ENCODE results near the gene ZMYND8. TPM values are rescaled to one million over a fixed set of nuclear protein-coding genes. Genes with fewer than 3 reads are reported as not detected.

Gene ZMYND8
- total RNA-seq, 1 donor from 2014 or later: 109 TPM

GRCh38 chr20:47217482-47218446 lies 138.7 kb downstream of the ZMYND8 start:
- Mint-ChIP-seq H3K27ac (ENCODE audit: unreplicated experiment) (peak overlapping the region; percentile 61), H3K9me3 (ENCODE audit: unreplicated experiment) (no peaks in the 10 kb centered on the region), H3K4me1 (ENCODE audit: unreplicated experiment) (no peaks in the 10 kb centered on the region), H3K4me3 (ENCODE audit: unreplicated experiment) (peak overlapping the region; percentile 74), H3K27me3 (ENCODE audit: unreplicated experiment) (peaks cover 6% of the 10 kb centered on the region), H3K36me3 (ENCODE audit: low read depth, unreplicated experiment) (peaks cover 49% of the 10 kb centered on the region)
- TF ChIP-seq, protein P1, sequence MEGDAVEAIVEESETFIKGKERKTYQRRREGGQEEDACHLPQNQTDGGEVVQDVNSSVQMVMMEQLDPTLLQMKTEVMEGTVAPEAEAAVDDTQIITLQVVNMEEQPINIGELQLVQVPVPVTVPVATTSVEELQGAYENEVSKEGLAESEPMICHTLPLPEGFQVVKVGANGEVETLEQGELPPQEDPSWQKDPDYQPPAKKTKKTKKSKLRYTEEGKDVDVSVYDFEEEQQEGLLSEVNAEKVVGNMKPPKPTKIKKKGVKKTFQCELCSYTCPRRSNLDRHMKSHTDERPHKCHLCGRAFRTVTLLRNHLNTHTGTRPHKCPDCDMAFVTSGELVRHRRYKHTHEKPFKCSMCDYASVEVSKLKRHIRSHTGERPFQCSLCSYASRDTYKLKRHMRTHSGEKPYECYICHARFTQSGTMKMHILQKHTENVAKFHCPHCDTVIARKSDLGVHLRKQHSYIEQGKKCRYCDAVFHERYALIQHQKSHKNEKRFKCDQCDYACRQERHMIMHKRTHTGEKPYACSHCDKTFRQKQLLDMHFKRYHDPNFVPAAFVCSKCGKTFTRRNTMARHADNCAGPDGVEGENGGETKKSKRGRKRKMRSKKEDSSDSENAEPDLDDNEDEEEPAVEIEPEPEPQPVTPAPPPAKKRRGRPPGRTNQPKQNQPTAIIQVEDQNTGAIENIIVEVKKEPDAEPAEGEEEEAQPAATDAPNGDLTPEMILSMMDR (IDR thresholded peaks at IDR 0.05; ENCODE audit: unreplicated experiment): no peak
- no peak for DNase-seq (ENCODE audit: low spot score)

DNA sequence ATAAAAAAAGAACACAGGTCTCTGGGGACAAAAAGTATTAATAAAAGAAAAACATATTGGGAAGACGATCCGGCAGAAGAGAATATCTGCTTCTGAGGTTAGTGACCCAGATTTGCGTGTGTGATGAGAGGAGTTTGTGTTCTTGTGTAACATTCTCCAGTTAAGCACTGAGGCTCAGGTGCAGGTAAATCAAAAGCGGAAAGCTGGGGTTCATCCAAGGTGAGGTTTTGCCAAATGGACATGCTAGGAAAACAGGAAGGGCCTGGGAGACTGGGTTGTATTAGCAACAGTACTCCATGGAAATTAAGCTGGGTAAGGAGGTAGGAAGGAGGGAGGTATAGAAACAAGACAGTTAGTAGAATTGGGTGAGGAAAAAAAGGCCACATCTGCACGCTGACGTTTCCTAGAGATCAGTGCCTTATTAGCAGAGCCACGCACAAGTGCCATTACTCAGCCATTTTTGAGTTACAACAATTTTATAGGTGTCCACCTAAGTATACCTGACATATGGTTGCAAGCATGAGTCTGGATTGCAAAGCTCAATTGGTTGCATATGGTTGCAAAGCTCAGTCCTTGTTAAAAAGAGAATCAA lies 139.6 kb downstream of the ZMYND8 start:
- H3K36me3 Mint-ChIP-seq (ENCODE audit: low read depth, unreplicated experiment): peaks cover 41% of the 10 kb centered on the region

DNA sequence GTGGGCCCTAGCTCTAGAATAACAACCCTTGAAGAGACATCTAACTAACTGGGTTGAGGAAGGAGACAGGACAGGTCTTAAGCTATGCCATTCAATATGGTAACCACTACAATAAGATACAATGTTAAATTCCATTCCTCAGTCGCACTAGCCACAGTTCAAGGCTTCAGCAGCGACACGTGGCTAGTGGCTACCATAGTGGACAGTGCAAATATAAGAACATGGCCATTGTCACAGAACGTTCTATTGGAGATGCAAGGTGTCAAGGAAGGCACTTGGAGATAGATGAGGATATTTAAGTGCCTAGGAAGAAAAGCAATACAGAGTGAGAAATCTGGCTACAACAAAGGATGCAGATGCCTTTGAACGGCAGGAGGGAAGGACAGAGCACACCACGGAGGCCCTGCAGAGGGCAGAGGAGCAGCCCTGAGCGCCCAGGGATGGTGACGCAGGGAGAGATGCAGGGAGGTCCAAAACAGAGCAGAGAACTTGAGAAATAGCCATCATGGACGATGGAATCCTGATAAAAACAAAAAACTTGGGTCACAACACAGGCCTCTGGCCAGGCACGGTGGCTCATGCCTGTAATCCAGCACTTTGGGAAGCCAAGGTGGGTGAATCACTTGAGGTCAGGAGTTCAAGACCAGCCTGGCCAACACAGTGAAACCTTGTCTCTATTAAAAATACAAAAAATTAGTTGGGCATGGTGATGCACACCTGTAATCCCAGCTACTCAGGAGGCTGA lies 140.7 kb downstream of the ZMYND8 start:
- Mint-ChIP-seq H3K27ac (ENCODE audit: unreplicated experiment) (peak overlapping the region; percentile 48), H3K36me3 (ENCODE audit: low read depth, unreplicated experiment) (peaks cover 39% of the 10 kb centered on the region), H3K4me3 (ENCODE audit: unreplicated experiment) (peak overlapping the region; percentile 53), H3K27me3 (ENCODE audit: unreplicated experiment) (peaks cover 6% of the 10 kb centered on the region), H3K4me1 (ENCODE audit: unreplicated experiment) (no peaks in the 10 kb centered on the region), H3K9me3 (ENCODE audit: unreplicated experiment) (no peaks in the 10 kb centered on the region)
- TF ChIP-seq, protein P1 (IDR thresholded peaks at IDR 0.05; ENCODE audit: unreplicated experiment): no peak
- DNase-seq (ENCODE audit: low spot score): no peak

More for the DNA sequence above, 139.6 kb downstream of the ZMYND8 start:
- H3K4me1 Mint-ChIP-seq (ENCODE audit: unreplicated experiment): no peaks in the 10 kb centered on the region
- TF ChIP-seq, protein P1 (IDR thresholded peaks at IDR 0.05; ENCODE audit: unreplicated experiment): no peak
- H3K9me3 Mint-ChIP-seq (ENCODE audit: unreplicated experiment): no peaks in the 10 kb centered on the region
- peaks cover 6% of the 10 kb centered on the region for H3K27me3 Mint-ChIP-seq (ENCODE audit: unreplicated experiment)
- no peak overlapping the region for H3K4me3 Mint-ChIP-seq (ENCODE audit: unreplicated experiment)
- no peak for DNase-seq (ENCODE audit: low spot score)
- H3K27ac Mint-ChIP-seq (ENCODE audit: unreplicated experiment): no peak overlapping the region

- H3K27ac Mint-ChIP-seq (ENCODE audit: unreplicated experiment): no peak overlapping the region
- no peaks in the 10 kb centered on the region for H3K4me1 Mint-ChIP-seq (ENCODE audit: unreplicated experiment)
- TF ChIP-seq, protein P1 (IDR thresholded peaks at IDR 0.05; ENCODE audit: unreplicated experiment): no peak
- H3K9me3 Mint-ChIP-seq (ENCODE audit: unreplicated experiment): no peaks in the 10 kb centered on the region
- peaks cover 26% of the 10 kb centered on the region for H3K36me3 Mint-ChIP-seq (ENCODE audit: low read depth, unreplicated experiment)
- no peak overlapping the region for H3K4me3 Mint-ChIP-seq (ENCODE audit: unreplicated experiment)
- DNase-seq (ENCODE audit: low spot score): no peak
- peaks cover 8% of the 10 kb centered on the region for H3K27me3 Mint-ChIP-seq (ENCODE audit: unreplicated experiment)
These were observed 142.5 kb downstream of the ZMYND8 start for GRCh38 chr20:47213966-47214365.
